Stimulated activated CD4-positive, alpha-beta T cell treated with anti-CD3 and anti-CD28 coated beads, Interleukin-4, amount 100 ng/mL, for 48 hours (primary cell): ENCODE measurements around the gene TNFRSF13B.
A peak's percentile ranks its signal among the peaks of the same experiment; 100 is the strongest.
"Not testable (repeated sequence)": the region's sequence is repeated elsewhere in the genome, so short reads cannot be mapped to it uniquely, and the experiment has no call there.

ENCODE experiments used
- DNase-seq, 2 donors: peaks; one replicate each; pipeline ENCODE4 v3.0.0-alpha.2; 2020; ENCODE audit warnings: low read depth in 2 of 2

Gene TNFRSF13B

GRCh38 chr17:17004997-17005614 lies 33.2 kb upstream of the TNFRSF13B start:
- DNase-seq = not testable (repeated sequence)

GRCh38 chr17:17004251-17004996 lies 32.5 kb upstream of the TNFRSF13B start:
- no peak for DNase-seq

- not testable (repeated sequence) for DNase-seq
Observed at GRCh38 chr17:17002731-17003715, 31.1 kb upstream of the TNFRSF13B start.

- peak; percentile 72 to 84 for DNase-seq
Observed at GRCh38 chr17:17001874-17002520, 30.1 kb upstream of the TNFRSF13B start.

GRCh38 chr17:17001076-17001777 lies 29.3 kb upstream of the TNFRSF13B start:
- DNase-seq = no peak

GRCh38 chr17:16999931-17000625 lies 28.2 kb upstream of the TNFRSF13B start:
- DNase-seq = no peak

GRCh38 chr17:16997514-16998429 lies 25.9 kb upstream of the TNFRSF13B start:
- DNase-seq = no peak

GRCh38 chr17:16996726-16997125 lies 24.8 kb upstream of the TNFRSF13B start:
- DNase-seq = not testable (repeated sequence)

GRCh38 chr17:16995930-16996329 lies 24.0 kb upstream of the TNFRSF13B start:
- DNase-seq = no peak

GRCh38 chr17:16994631-16995030 lies 22.7 kb upstream of the TNFRSF13B start:
- no peak for DNase-seq

- peak; percentile 78 to 83 for DNase-seq
Observed at GRCh38 chr17:16991349-16992009, 19.6 kb upstream of the TNFRSF13B start.

- DNase-seq = no peak
Observed at GRCh38 chr17:16989953-16990860, 18.3 kb upstream of the TNFRSF13B start.

- DNase-seq = no peak
Observed at GRCh38 chr17:16989230-16989952, 17.5 kb upstream of the TNFRSF13B start.

- DNase-seq = no peak
Observed at GRCh38 chr17:16988749-16989229, 16.9 kb upstream of the TNFRSF13B start.

GRCh38 chr17:16987830-16988601 lies 16.1 kb upstream of the TNFRSF13B start:
- peak; percentile 42 to 58 for DNase-seq
